ENCODE data around the gene MEGF11.

MEGF11 gene

DNA sequence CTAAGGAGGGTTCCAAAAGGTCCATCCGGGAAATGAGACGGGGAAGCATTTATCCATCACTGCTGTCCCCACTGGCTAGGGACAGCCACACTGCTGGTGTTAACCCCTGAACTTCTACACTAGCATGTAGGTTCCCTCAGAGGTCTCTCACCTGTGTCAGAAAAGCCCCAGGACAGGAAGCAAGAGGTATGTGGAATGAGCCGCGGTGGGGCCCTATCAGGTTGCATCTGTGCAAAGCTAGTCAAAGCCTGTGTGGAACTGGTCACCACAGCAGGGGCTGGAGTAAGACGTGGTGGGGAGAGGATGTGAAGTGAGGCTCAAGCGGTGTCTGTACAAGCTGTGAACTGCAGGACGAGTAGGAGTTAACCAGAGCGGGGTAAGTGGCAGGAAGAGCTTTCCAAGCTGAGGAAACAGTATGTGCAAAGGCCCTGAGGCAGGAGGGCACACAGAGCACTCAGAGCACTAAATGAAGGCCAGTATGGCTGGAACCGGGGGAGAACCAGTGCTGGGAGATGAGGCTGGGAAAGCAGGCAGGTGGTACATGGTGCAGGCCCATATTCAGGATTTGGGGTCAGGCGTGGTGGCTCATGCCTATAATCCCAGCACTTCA lies 57.8 kb downstream of the MEGF11 start:
- TF ChIP-seq, protein P1, sequence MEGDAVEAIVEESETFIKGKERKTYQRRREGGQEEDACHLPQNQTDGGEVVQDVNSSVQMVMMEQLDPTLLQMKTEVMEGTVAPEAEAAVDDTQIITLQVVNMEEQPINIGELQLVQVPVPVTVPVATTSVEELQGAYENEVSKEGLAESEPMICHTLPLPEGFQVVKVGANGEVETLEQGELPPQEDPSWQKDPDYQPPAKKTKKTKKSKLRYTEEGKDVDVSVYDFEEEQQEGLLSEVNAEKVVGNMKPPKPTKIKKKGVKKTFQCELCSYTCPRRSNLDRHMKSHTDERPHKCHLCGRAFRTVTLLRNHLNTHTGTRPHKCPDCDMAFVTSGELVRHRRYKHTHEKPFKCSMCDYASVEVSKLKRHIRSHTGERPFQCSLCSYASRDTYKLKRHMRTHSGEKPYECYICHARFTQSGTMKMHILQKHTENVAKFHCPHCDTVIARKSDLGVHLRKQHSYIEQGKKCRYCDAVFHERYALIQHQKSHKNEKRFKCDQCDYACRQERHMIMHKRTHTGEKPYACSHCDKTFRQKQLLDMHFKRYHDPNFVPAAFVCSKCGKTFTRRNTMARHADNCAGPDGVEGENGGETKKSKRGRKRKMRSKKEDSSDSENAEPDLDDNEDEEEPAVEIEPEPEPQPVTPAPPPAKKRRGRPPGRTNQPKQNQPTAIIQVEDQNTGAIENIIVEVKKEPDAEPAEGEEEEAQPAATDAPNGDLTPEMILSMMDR (IDR thresholded peaks at IDR 0.05; ENCODE audit: low read depth, low read length, missing control alignments) = no peak
- no peak for DNase-seq (ENCODE audit: low read depth)
- no peak overlapping the region for H3K4me3 ChIP-seq (ENCODE audit: low read depth, low read length)

DNA sequence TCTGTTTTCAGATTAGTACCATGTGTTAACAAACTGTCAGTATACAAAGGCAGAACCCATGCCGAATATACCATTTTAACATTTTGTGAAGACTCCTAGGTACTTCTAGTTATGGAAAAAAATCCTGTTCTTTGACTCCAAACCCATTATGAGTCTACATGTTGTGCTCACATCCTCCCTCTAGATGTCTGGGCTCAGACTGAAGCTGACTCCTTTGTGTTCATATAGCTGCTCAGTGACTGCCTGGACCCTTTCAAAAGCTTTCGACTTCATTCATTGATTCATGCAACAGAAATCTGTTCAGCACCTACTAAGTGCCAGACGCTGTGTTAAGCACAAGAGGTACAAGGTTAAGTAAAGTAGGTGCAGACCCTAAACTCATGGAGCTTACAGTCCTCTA lies 60.5 kb downstream of the MEGF11 start:
- no peak overlapping the region for H3K4me3 ChIP-seq (ENCODE audit: low read depth, low read length)
- TF ChIP-seq, protein P1 (IDR thresholded peaks at IDR 0.05; ENCODE audit: low read depth, low read length, missing control alignments) = no peak
- DNase-seq (ENCODE audit: low read depth) = no peak

DNA sequence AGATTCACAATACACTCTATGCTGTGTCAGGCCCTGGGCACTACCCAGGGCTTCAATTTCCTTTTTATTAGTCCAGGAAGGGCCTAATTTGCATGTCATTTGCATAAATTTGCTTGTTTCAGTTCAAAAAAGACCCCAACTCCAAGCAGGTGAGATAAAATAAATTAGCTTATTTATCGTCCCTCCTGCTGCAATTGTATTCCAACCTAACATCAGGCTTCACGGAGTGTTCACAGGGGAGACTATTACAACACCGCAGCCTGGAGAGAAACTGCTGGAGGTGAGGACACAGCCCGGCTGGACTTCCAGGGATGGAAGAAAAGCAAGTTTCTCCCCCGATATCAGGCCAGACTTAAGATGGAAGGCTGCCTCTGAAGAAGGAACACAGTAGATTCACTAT lies 62.8 kb downstream of the MEGF11 start:
- TF ChIP-seq, protein P1 (IDR thresholded peaks at IDR 0.05; ENCODE audit: low read depth, low read length, missing control alignments) = no peak
- H3K4me3 ChIP-seq (ENCODE audit: low read depth, low read length) = no peak overlapping the region
- no peak for DNase-seq (ENCODE audit: low read depth)

DNA sequence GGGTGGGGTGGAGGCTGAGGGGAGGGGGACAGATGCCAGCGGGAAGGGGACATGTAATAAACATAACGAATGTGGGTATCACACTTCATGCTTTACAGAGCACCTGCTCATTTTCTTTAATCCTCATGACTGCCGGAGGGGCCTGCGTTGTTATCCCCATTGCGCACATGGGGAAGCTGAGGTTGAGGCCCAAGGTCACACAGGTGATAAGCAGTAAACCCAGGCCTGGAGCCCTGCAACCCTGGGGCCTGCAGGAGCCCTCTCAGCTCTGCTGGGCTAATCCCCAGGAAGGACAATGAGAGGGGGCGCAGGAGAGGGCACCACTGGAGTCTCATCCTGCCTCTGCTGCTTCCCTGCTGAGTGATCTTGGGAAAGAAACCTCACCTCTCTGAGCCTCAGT lies 64.3 kb downstream of the MEGF11 start:
- H3K4me3 ChIP-seq (ENCODE audit: low read depth, low read length) = no peak overlapping the region
- no peak for DNase-seq (ENCODE audit: low read depth)
- TF ChIP-seq, protein P1 (IDR thresholded peaks at IDR 0.05; ENCODE audit: low read depth, low read length, missing control alignments) = no peak

DNA sequence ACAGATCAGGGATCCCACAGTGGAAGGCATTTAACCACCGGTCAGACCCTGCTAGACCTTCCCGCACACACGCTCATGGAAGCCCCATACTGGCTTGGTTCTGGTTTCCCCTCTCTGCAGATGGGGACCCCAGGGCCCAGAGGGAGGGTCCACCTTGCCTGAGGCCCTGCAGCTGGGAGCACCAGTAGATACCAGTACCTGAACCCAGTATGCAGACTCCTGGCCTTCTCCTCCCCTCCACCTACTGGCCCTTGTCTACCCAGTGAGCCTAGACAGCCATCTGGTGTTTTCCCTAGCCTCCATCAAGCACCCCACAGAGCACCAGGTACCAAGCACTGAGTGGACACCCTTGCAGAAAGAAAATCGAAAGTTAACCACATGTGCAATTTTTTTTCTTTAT lies 65.1 kb downstream of the MEGF11 start:
- TF ChIP-seq, protein P1 (IDR thresholded peaks at IDR 0.05; ENCODE audit: low read depth, low read length, missing control alignments) = no peak
- H3K4me3 ChIP-seq (ENCODE audit: low read depth, low read length) = no peak overlapping the region
- DNase-seq (ENCODE audit: low read depth) = no peak

DNA sequence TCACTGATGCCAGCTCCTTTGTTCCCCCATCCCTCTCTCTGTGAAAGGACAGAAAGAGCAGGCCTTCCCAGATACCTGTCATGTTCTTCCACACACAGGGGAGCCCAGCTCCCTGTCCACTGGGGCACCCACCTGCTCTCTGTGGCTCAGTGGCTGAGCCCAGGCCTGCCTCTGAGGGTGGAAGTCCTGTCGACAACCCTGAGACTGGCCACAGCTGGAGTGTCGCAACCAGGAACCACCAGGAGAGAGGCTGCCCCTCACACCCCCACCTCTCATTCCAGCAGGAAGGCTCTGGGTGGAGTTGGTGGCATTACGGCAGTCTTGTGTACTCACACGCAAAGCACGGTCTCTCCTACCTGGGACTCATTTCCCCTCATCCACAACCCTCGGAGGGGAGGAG lies 66.3 kb downstream of the MEGF11 start:
- TF ChIP-seq, protein P1 (IDR thresholded peaks at IDR 0.05; ENCODE audit: low read depth, low read length, missing control alignments) = no peak
- no peak for DNase-seq (ENCODE audit: low read depth)
- no peak overlapping the region for H3K4me3 ChIP-seq (ENCODE audit: low read depth, low read length)
